GM12878 (cell line): ENCODE results near the gene ZNF710. TPM values are rescaled to one million over a fixed set of nuclear protein-coding genes. Genes with fewer than 3 reads are reported as not detected.
A peak's percentile ranks its signal among the peaks of the same experiment; 100 is the strongest.

Experiments used
- ASH2L ChIP-seq: fragments of 300-600, 200-600 bp; sonication (generic); IDR thresholded peaks from 2 replicates; pipeline ENCODE4 v1.6.1; 2017; ENCODE audit warnings: low read depth, mild to moderate bottlenecking, borderline replicate concordance
- BCLAF1 ChIP-seq: fragments of 450-650 bp; IDR thresholded peaks from 2 replicates; pipeline ENCODE4 v1.6.1; 2017; ENCODE audit warnings: antibody characterized with exemption, mild to moderate bottlenecking, moderate library complexity
- CBFB ChIP-seq: IDR thresholded peaks from 2 replicates; pipeline ENCODE4 v1.6.1; 2016; ENCODE audit warnings: antibody characterized with exemption, low read depth
- CBX5 ChIP-seq: sonication (generic); IDR thresholded peaks from 2 replicates; pipeline ENCODE4 v1.6.1; 2016; ENCODE audit warnings: low read depth, moderate library complexity, mild to moderate bottlenecking, inconsistent platforms
- ESRRA ChIP-seq: IDR thresholded peaks from 2 replicates; pipeline ENCODE4 v1.6.1; 2012; ENCODE audit warnings: mild to moderate bottlenecking, low read length, improper control_type of control experiment
- HSF1 ChIP-seq: fragments of 150-350 bp; IDR thresholded peaks from 2 replicates; pipeline ENCODE4 v1.6.1; 2014; ENCODE audit warnings: mild to moderate bottlenecking, low read depth, low read length
- IKZF1 ChIP-seq: fragments of 450-650 bp; conservative IDR thresholded peaks from 2 replicates; pipeline ENCODE4 v1.6.1; 2017; ENCODE audit warnings: antibody characterized with exemption, mild to moderate bottlenecking
- MXI1 ChIP-seq: fragments of 150-350 bp; IDR thresholded peaks from 2 replicates; pipeline ENCODE4 v1.6.1; 2011; ENCODE audit warnings: low read depth, mild to moderate bottlenecking, inconsistent platforms, low read length, improper control_type of control experiment
- NFYA ChIP-seq: IDR thresholded peaks from 2 replicates; pipeline ENCODE4 v1.6.1; 2011; ENCODE audit warnings: low read depth, mild to moderate bottlenecking, low read length, improper control_type of control experiment, borderline replicate concordance
- RCOR1 ChIP-seq: conservative IDR thresholded peaks from 2 replicates; pipeline ENCODE4 v1.6.1; 2012; ENCODE audit warnings: low read depth, low read length, improper control_type of control experiment
- RFX5 ChIP-seq: IDR thresholded peaks from 2 replicates; pipeline ENCODE4 v1.6.1; 2011; ENCODE audit warnings: low read depth, low read length, improper control_type of control experiment
- TCF12 ChIP-seq: IDR thresholded peaks from 2 replicates; pipeline ENCODE4 v1.6.1; 2011; ENCODE audit warnings: low read depth, mild to moderate bottlenecking, low read length
- ZNF592 ChIP-seq: fragments of 450-650 bp; IDR thresholded peaks from 2 replicates; pipeline ENCODE4 v1.6.1; 2017; ENCODE audit warnings: mild to moderate bottlenecking, moderate library complexity
- polyA plus RNA-seq, 11 experiments: library from polyadenylated mRNA; depleted of rRNA in 4 of 11; unstranded in 6 of 11; stranded (reverse) in 5 of 11; fragments of >200 nt; fragmentation: Nextera tagmentation in 4 of 11; fragmentation: Illumina TruSeq in 1 of 11; extraction: Ambion mirVana in 4 of 11; extraction: Trizol in 1 of 11; gene quantifications; 1 replicate in 1 of 11; 2 replicates in 10 of 11; pipeline versions ENCODE4 v1.2.1 to v1.2.3, GENCODE V29; 2011 to 2016; ENCODE audit warnings: inconsistent platforms in 2 of 11, missing spikeins in 2 of 11, low read depth in 1 of 11
- total RNA-seq, 4 experiments: library from RNA; depleted of rRNA in 3 of 4; stranded (reverse); fragments of >200 nt in 3 of 4; fragmentation: Illumina TruSeq in 1 of 4; extraction: Trizol in 1 of 4; gene quantifications; 2 replicates each; pipeline versions ENCODE4 v1.2.1 to v1.2.3, GENCODE V29; 2013 to 2021
- TF ChIP-seq, protein P1 (sequence below): fragments of 450-650 bp; conservative IDR thresholded peaks from 2 replicates; pipeline ENCODE4 v1.6.1; 2017; ENCODE audit warnings: mild to moderate bottlenecking, moderate library complexity
- TF ChIP-seq, protein P2 (sequence below): fragments of 450-650 bp; IDR thresholded peaks from 2 replicates; pipeline ENCODE4 v1.6.1; 2017; ENCODE audit warnings: low read depth, mild to moderate bottlenecking, moderate library complexity

The ZNF710 gene
- total and polyA plus RNA-seq, 10 of the 15 experiments (the other 5 are each of a cell fraction or from before 2014, with no cell fraction given) = 1.4 to 43.5 (median 9.8) TPM

DNA sequence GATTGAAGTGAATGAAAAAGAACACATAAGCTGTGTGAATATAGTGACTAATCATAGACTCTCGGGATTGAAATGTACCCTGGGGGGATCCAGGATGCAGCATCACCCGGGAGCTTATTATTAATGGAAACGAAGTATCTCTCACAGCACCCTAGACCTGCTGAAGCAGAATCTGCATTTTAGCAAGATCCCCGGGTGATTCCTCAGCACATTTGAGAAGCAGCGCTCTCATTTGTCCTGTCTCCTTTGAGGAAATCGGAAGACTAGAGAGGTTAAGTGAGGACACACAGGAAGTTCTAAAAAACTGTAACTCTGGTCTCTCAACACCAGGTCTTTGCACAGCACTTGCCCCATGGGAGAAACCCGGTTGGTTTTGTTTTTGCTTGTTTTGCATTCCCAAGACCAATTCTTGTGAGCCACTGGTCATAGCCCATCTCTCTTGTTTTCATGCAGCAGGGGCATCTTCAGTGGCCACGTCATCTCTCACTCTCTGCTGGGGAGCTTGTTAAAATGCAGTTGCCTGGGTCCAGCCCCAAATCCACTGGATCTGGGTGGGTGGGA is 30.2 kb downstream of the ZNF710 start (continued):
- no peak for TF ChIP-seq CBFB
- TF ChIP-seq, protein P1, sequence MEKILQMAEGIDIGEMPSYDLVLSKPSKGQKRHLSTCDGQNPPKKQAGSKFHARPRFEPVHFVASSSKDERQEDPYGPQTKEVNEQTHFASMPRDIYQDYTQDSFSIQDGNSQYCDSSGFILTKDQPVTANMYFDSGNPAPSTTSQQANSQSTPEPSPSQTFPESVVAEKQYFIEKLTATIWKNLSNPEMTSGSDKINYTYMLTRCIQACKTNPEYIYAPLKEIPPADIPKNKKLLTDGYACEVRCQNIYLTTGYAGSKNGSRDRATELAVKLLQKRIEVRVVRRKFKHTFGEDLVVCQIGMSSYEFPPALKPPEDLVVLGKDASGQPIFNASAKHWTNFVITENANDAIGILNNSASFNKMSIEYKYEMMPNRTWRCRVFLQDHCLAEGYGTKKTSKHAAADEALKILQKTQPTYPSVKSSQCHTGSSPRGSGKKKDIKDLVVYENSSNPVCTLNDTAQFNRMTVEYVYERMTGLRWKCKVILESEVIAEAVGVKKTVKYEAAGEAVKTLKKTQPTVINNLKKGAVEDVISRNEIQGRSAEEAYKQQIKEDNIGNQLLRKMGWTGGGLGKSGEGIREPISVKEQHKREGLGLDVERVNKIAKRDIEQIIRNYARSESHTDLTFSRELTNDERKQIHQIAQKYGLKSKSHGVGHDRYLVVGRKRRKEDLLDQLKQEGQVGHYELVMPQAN = no peak
- no peak for TF ChIP-seq HSF1
- no peak for TF ChIP-seq NFYA
- TF ChIP-seq, protein P2, sequence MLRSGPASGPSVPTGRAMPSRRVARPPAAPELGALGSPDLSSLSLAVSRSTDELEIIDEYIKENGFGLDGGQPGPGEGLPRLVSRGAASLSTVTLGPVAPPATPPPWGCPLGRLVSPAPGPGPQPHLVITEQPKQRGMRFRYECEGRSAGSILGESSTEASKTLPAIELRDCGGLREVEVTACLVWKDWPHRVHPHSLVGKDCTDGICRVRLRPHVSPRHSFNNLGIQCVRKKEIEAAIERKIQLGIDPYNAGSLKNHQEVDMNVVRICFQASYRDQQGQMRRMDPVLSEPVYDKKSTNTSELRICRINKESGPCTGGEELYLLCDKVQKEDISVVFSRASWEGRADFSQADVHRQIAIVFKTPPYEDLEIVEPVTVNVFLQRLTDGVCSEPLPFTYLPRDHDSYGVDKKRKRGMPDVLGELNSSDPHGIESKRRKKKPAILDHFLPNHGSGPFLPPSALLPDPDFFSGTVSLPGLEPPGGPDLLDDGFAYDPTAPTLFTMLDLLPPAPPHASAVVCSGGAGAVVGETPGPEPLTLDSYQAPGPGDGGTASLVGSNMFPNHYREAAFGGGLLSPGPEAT = peak; percentile 77; the same call in 1 of the 2 replicates
- no peak for TF ChIP-seq RCOR1
- no peak for TF ChIP-seq MXI1
- no peak for TF ChIP-seq BCLAF1
- TF ChIP-seq TCF12 = peak; percentile 34; the same call in 1 of the 2 replicates
- 0 out of 2 replicates have a peak, but pooled peaks have one; percentile 27 for TF ChIP-seq RFX5
- peak; percentile 26; the same call in 1 of the 2 replicates for TF ChIP-seq ZNF592
- TF ChIP-seq ASH2L = no peak
- TF ChIP-seq ESRRA = no peak
- no peak for TF ChIP-seq CBX5
- TF ChIP-seq IKZF1 = peak; percentile 81
